COLO668 (cell line): ENCODE data around the gene FAN1.

Source experiments
- DNase-seq: peaks from one replicate; lab custom pipeline; 2025; ENCODE audit not compliant: unreplicated experiment; lab: John Stamatoyannopoulos, UW

The FAN1 gene

GRCh38 chr15:30919877-30920550 is 16.3 kb downstream of the FAN1 start:
- DNase-seq: no peak

DNA sequence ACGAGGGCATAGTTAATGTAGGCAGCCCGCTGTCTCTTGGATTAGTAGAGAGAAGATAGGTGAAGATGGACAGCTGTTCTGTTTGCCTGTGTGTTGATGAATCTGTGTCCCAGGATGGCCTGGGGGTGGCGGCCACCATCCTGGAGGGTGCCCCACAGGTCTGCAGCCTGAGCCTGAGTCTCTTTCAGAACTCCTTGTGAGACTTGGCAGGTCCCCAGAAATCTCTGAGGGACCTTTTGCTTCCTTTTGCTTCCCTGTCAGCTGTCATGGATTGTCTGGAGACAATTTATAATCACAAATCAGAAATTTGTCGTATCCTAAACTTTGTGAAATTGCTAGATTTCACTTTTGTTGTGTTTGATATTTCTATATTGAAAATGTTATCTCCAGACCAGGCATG is 17.4 kb downstream of the FAN1 start:
- DNase-seq: no peak

GRCh38 chr15:30921781-30922479 is 18.2 kb downstream of the FAN1 start:
- peak; percentile 18 for DNase-seq

GRCh38 chr15:30922480-30923311 is 19.0 kb downstream of the FAN1 start:
- DNase-seq: no peak

- DNase-seq: no peak
Observed at GRCh38 chr15:30923429-30923828, 19.7 kb downstream of the FAN1 start.

DNA sequence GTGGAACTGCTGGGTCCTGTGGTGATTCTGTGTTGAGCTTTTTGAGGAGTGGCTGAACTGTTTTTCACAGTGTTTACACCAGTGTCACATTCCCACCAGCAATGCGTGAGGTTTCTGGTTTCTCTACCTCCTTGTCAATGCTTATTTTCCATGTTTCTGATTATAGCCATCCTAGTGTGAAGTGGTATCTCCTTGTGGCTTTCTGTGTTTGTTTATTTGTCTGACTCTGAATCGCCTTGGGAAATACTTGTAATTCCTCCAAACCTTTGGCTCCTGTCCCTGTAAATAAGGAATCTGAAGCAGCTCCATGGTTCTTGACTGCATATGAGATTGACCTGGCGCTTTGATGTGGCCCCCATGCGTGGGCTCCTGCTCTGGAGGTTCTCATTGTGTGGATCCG is 20.6 kb downstream of the FAN1 start:
- DNase-seq: no peak

GRCh38 chr15:30925686-30926085 is 22.0 kb downstream of the FAN1 start:
- DNase-seq: no peak

- no peak for DNase-seq
Observed at GRCh38 chr15:30926161-30926560, 22.4 kb downstream of the FAN1 start.

DNA sequence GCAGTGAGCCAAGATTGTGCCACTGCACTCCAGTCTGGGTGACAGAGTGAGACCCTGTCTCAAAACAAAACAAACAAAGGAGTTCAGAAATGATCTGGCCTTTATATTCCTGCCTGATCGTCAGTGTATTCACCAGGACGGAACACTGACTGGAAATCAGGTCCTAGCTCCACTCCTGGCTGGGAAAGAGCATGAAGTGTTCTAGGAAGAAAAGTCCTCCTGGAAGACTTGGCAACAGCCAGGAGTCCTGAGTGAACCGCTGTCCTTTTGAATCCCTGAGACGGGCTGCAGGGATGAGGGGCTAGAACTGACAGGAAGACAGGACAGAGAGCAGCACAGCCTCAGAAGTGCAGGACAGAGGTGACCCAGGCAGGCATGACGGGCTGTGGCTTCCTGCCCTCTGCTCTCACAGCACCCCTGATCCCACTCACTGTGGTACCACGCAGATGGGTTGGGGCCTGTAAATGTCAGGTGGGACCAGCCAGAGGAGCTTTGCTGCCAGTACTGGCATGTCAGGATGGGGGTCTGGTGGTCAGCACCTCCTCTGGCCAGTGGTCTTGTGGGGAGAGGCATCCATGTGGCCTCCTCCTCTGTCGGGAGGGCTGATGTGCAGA is 23.5 kb downstream of the FAN1 start:
- no peak for DNase-seq

- no peak for DNase-seq
Observed at GRCh38 chr15:30928076-30928475, 24.4 kb downstream of the FAN1 start.

DNA sequence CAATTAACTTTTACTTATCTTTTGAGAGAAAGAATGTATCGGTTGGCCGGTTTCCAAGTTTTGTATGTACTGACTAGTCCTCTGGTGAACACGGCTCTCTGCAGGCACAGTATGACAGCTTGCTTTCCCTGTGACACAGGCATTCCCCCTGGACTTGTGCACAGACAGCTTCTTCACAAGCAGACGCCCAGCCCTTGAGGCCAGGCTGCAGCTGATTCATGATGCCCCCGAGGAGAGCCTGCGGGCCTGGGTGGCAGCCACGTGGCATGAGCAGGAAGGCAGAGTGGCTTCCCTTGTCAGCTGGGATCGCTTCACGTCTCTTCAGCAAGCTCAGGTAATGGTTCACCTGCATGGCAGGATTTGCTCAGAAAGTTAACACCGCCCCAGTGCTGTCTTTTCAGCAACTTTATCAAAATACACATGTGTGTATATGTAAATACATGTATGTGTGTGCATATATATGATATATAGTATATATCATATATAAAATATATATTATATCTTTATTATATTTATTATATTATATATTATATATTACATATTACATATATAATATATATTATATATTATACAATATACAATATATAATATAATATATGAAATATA is 25.5 kb downstream of the FAN1 start:
- DNase-seq: peak; percentile 46

DNA sequence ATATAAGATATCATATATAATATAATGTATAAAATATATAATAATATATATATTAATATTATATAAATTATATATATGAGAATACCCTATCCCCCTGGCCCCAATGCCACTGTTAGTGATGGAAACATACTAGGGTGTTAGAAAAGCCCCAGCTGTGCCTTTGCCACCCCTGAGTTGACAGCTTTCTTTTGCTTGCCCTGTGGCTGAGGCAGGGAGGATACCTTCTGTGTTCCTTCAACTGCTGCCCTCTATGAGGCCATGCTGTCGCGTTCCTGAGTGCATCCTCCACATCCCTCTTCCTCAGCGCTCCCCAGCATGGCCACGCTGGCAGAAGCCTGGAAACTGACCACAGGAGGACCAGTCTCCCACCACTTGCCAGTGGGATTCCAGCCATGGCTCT is 26.3 kb downstream of the FAN1 start:
- DNase-seq: no peak

- DNase-seq: no peak
Observed at GRCh38 chr15:30930422-30930821, 26.7 kb downstream of the FAN1 start.

GRCh38 chr15:30933293-30933692 is 29.6 kb downstream of the FAN1 start:
- no peak for DNase-seq

- no peak for DNase-seq
Observed at GRCh38 chr15:30939161-30939560, 35.4 kb downstream of the FAN1 start.

GRCh38 chr15:30940359-30940758 is 36.6 kb downstream of the FAN1 start:
- no peak for DNase-seq

DNA sequence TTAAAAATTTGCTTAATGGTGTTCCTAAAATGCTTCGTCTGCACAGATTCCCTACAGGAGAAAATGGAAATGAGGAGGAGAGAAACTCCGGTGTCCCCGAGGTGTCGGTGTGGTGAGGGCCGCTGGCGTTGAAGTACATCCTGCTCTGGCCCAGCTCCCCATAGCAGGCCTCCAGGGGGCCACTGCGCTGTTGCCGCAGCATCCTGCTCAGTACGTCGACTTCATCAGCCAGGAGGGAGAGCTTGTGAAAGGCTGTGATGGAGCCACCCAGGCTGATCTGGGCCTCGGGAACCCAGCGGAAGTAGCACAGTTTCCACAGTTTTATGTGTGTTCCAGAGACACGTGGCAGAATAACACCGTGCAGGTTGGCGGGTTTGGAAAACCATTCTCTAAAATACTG is 37.8 kb downstream of the FAN1 start:
- DNase-seq: no peak

DNA sequence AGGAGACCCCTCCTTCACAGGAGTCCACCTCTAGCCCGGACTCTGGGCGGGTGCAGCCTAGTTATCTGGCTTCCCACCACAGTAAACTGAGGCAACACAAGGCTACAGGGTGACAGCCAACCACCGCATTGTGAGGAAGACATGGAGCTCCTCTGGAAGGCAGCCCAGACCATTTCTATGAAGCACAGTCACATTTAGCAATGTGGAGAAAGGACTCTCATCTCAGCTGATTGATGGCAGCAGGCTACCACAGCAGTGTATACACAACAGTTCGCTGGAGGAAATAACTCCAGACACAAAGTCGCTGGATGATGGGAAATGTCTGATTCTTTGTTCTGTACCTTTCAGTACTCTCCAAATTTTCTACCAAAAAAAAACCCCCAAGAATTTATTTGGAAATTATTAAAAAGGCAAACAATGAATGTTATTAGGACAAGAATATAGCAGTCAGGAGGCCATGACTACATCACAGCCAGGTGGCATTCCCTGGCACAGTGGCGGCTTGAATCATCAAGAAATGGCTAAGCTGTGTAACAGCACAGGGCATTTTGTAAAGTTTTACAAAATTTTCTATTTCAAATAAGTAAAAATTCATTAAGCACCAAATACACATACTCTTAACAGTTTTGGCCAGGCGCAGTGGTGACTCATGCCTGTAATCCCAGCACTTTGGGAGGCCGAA is 40.1 kb downstream of the FAN1 start:
- no peak for DNase-seq

GRCh38 chr15:30953183-30953582 is 49.5 kb downstream of the FAN1 start:
- DNase-seq: no peak

DNA sequence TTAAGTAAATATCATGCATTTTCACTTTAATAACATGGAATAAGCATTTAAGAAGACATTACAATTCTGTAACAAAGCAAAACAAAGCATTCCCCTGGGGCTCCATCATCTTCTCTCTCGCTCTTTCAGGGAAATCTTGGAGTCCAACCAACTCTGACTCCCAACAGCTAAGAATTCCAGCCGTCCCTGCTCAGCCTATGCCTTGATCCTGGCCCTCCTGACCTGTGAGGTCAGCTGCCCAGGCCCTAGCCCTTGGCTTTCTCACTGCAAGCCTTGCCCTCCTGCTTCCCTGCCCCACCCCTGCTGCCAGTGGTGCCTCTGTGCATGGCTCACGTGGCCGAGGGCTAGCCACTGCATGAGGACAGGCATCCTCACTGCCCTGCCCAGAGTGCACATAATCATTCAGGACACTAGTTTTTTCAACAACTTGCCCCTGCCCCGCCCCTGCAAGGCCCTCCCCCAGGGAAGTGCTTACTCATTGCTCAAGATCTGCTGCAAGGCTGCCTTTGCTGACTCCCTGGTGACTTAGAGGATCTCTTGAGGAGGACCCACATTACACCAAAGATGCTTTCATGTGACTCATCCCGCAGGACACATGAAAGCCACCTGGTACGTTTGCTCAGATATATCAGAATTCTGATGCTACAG is 50.1 kb downstream of the FAN1 start:
- DNase-seq: no peak
